HUDEP-2 (cell line): ENCODE results near the gene TRIM7.
"Not testable (repeated sequence)": the region's sequence is repeated elsewhere in the genome, so short reads cannot be mapped to it uniquely, and the experiment has no call there.

Experiments used
- DNase-seq, 76 experiments: peaks; one replicate each; lab custom pipeline; 2025; ENCODE audit not compliant: unreplicated experiment in 76 of 76; lab: John Stamatoyannopoulos, UW

TRIM7 gene

DNA sequence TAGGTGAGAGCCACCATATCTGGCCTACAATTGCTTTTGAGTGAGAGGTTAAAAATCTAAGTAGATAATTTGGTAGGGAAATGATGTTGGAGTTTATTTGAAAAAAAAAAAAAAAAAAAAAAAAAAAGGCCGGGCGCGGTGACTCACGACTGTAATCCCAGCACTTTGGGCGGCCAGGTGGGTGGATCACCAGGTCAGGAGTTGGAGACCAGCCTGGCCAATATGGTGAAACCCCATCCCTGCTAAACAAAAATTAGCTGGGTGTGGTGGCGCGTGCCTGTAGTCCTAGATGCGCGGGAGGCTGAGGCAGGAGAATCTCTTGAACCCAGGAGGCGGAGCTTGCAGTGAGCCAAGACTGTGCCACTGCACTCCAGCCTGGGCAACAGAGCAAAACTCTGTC is 9.3 kb upstream of the TRIM7 start:
- not testable (repeated sequence) for DNase-seq

DNA sequence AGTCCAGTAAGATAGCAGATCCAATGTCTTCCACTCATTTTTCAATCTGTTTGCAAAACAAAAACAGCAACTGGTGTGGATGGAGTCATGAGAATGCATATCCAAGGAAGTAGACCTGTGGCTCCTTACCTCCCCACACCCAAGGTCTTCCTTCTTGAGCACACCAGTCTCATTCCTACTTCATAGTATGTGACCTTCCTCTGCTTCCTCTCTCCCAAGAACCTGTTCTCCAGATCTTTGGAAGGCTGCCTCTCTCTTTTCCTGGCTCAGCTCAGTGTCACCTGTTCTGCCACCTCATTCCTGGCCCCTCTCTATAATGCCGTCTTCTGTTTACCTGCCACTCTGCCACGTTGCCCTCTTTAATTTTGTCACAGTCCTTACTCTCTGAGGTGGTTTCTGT is 7.9 kb upstream of the TRIM7 start:
- DNase-seq: no peak

DNA sequence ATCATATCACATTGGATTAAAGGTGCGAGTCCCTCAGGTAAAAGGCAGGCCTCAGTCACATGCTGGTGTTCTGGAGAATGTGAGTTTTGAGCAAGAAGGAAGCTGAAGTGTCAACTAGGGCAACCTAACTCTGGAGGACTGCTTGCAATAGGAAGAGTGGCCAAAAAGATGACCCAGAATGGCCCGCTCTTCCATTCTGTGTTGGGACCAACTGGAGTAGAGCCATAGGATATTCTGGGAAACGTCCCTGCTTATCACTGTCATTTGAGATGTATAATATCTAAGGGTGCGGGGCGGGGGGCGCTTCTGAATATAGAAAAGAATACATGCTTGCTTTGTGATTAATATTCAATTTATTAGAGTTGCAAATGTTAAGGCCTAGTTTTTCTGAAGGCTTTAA is 7.1 kb upstream of the TRIM7 start:
- no peak for DNase-seq

DNA sequence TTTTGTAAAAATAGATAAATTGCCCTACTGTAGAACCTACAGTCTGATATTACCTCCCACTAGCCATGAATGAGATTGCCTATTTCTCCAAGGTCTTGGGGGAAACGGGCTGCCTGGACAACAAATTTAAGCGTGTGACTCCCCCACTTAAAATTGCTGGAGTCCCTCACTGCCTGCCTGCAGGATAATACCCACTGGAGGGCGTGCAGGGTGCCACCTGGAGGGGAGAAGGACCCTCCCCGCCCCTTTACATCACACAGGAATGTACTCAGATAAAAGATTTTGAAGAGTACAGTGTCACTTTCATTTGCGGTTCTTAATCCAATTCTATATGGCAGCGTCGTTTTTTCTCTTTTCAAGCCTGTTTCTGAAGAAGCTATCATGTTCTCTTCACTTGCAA is 6.2 kb upstream of the TRIM7 start:
- DNase-seq: no peak

DNA sequence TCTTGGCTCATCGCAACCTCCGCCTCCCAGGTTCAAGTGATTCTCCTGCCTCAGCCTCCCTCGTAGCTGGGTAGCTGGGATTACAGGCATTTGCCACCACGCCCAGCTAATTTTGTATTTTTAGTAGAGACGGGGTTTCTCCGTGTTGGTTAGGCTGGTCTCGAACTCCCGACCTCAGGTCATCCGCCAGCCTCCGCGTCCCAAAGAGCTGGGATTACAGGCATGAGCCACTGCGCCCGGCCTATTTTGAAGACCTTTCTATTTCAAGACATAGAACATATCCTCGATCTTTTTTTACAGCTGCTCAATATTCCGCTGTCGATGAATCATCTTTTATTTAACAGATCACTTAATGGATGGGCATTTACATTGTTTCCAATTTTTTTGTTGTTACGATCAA is 5.7 kb upstream of the TRIM7 start:
- not testable (repeated sequence) for DNase-seq

DNA sequence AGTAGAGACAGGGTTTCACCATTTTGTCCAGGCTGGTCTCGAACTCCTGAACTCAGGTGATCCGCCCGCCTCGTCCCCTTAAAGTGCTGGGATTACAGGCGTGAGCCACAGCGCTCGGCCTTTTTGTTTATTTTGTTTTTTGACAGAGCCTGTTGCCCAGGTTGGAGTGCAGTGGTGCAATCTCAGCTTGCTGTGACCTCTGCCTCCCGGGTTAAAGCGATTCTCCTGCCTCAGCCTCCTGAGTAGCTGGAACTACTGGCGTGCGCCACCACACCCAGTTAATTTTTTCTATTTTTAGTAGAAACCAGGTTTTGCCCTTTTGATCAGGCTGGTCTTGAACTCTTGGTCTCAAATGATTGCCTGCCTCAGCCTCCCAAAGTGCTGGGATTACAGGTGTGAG is 5.2 kb upstream of the TRIM7 start:
- DNase-seq: not testable (repeated sequence)

DNA sequence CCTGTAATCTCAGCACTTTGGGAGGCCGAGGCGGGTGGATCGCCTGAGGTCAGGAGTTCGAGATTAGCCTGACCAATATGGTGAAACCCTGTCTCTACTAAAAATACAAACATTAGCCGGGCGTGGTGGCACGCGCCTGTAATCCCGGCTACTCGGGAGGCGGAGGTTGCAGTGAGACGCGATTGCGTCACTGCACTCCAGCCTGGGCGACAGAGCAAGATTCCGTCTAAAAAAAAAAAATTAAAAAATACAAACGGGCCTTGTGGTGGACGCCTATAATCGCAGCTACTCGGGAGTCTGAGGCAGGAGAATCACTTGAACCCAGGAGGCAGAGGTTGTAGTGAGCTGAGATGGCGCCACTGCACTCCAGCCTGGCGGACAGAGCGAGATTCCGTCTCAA is 4.0 kb upstream of the TRIM7 start:
- not testable (repeated sequence) for DNase-seq

DNA sequence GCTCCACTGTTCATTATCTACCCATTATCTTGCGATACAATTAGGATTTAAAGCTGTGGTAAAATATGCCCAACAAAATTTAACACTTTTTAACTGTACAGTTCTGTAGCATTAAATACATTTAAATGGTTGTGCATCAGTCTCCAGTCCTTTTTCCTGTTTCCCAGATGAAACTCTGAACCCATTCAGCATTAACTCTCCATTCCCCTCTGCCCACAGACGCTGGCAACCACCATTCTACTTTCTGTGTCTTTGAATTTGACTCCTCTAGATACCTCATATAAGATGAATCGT is 2.9 kb upstream of the TRIM7 start:
- no peak for DNase-seq

DNA sequence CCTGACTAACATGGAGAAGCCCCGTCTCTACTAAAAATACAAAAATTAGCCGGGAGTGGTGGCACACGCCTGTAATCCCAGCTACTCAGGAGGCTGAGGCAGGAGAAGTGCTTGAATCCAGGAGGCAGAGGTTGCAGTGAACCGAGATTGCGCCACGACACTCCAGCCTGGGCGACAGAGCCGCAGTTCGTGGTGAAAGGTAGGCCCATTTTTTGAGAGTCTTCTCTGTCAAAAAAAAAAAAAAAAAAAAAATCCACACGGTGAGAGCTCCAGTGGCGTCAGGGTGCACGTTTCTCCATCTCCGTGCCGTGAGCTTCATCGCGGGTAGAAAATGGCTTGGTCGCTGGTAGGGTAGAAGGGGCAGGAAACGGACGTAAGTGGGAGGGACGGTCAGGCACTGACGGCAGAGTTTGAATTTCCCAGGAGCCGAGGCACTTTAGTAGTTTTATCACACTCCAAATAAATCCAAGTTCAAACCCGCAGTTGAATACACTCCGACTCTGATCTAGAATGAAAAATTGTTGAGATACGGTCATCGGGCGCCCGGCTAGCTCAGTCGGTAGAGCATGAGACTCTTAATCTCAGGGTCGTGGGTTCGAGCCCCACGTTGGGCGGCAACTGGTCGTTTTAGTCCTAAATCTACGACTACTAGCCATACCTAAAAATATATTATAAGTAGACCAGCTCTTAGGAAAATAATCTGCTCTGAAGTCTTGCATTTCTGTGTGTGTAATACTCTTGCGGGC is 2.4 kb upstream of the TRIM7 start:
- DNase-seq: no peak

DNA sequence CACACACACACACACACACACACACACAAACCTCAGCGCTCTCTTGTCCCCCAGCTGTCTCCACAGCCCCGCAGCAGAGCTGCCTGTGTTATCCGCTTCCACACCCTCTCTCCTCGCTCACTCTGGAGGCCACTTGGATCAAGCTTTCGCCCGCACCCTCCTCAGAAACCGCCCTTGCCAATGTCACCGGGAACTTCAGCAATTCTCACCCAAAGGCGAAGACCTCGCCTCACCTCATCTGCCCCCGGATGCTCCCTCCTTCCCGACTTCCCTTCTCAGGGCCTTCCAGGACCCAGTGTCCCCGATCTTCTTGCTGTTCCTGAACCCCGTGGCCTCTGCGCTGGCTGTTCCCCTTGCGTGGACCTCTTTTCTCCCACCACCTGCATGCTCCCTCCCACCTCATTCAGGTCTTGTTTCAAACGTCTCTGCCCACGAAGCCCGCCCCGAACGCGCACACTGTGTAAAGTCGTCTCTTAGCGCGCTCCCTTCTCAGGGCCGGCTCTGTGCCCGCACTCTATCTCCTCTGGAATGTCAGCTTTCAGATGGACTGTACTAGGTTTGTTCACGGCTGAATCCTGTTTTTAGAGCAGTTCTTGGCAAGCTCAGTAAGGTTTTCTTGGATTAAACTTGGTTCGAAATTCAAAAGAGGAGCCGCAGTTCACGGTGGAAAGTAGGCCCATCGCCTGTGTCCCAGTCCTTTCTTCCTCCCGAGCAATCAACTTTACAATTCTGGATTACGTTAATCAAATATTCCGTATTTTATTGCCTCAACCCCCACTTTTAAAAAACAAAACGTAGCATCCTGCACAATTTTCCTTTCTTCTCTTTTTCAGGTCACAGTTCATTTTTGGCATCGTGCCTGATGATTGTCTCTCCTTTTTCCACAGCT is 1.0 kb upstream of the TRIM7 start:
- DNase-seq: no peak

DNA sequence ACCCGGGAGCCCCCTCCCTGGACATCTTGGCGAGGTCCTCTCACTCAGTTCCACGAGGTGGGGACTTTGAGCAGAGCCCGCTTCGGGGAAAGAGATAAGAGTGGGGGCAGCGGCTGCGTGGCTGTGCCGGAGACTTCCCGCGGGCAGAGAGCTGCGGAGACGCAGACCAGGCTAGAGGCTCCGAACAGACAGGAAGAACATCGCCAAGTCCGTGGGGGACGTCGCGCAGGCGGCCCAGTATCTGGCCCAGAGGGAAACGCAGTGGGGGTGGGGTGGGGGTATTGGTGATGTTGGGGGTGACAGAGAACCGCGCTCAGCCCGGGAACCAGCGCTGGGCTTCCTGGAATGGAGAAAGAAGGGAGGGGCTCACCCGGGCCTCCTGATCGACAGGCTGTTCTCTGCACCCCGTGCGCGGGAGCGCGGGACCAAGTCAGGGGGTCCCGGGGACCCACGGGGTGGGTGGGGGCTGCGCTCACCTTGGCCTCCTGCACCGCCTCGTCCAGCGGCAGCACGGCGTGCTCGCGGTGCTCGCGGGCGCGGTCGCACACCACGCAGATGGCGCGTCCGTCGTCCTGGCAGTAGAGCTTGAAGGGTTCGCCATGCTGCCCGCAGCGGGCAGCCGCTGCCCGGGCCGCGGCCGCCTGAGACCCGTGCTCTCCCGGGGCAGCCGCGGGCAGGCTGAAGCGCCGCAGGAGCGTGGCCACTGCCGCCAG is 727 bp downstream of the TRIM7 start:
- DNase-seq: no peak

DNA sequence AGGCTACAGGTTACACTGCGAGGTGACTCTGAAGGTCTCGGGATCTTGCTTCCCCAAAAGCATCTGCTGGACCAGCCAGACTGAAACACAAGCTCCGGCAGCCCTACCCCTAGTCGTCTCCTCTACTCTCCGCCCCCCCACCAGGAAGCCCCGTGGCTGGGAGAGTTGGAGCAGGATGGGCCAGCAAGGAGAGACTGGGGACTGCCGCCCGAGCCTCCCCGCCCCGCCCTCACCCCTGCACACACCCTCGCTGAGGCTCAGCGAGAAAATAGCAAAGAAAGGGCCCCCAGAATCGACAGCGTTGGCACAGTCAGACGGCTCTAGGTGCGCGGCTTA is 1.3 kb downstream of the TRIM7 start:
- no peak for DNase-seq

DNA sequence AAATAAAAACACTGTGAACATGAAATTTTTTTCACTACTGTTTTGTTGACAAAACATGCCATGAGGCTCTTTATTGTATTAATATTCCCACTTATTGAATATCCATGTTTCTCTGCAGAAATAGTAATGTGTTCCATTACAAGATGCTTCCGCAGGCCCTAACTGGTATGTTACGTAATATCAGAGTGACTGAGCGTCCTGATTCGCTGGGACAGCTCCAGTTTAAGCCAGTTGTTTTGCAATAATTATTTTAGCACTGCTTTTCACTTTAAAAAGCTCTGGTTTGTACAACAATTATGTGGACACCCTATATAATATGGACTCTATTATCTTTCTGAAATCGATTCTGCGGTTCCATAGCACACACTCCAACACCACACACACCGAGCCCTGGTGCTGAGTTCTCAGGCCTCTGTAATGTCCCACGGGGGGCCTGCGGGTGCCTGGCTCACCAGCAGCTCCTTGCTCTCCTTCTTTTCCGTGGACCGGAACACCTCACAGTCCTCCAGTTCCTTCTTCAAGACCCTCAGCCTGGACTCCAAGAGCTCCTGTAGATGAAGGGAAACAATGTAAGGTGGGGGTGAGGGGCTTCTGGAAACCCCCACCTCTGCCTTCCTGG is 1.8 kb downstream of the TRIM7 start:
- no peak for DNase-seq

DNA sequence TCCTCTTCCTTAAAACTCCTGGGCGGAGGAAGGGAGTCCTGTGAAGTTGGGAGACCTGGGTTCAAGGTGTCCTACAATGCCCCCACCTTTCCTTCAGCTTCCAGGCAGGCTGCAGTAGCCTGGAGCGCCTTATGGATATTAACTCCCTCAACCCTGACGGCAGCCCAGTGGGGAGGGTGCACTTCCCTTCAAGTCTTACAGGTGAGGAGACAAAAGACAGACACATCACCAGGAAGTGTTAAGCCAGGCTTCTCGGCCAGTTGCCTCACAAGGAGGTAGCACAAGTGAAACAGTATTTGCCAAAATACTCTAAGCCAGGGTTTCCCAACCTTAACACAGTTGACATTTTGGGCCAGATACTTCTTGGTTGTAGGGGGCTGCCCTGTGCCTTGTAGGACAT is 4.2 kb downstream of the TRIM7 start:
- DNase-seq: no peak

DNA sequence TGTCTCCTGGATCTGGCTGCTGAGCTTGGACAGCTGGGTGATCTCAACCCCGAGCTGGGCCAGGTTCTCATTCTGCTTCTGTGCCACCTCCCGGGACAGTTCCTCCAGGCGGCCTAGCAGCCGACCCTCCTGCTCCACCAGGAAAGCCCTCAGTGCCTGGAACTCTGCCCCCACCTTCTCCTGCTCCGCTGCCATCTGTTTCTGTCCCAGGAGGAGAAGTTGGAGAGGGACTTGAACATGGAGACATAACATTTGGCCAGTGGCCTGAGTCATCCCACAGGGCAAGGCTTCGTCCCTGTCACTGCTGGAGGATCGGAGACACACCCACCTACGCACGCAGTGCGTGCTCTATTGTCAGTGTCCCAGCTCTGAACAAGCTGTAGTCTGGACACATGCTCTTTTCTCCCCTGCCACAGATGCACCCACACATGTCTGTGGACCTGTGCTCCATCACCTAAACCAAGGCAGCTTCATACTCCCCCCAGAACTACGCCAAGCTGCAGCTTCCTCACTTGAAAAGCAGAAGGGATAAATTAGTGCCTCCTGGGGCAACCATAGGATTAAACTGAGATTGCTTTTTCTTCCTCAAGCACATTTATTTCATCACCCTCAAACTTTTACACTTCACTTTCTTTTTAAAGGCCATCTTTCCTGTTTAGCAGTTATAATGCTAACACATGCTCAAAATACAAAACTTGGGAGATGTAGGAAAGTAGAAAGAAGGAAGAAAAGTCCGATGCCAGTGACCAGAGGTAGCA is 4.9 kb downstream of the TRIM7 start:
- no peak for DNase-seq

DNA sequence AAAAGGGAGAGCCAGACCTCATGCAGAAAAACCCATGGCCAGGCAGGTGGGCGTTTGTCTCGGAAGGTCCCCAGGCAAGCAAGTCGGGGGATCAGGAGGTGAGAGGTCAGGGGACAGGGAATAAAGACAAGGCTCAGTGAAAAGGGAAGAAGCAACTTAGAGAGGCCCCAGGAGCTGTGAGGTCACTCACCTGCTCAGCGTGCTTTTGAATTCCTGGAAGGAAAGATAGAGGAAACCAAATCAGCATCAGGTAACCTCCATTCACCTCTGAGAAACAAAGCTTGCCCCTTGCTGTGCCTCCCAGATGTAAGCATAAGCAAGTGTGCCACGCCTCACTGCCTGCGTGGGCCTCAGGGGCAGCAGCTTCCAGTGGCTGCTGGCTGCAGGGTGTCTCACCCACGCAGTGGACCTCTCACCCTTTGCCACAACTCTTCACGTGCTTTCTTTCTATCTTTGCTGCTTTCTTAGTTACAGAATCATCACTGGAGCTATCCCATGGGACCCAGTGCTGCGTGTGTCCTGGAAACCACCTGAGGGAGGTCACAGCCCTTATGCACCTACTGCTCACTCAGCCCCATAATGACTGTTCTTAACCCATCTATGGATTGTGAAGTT is 6.0 kb downstream of the TRIM7 start:
- DNase-seq: no peak

DNA sequence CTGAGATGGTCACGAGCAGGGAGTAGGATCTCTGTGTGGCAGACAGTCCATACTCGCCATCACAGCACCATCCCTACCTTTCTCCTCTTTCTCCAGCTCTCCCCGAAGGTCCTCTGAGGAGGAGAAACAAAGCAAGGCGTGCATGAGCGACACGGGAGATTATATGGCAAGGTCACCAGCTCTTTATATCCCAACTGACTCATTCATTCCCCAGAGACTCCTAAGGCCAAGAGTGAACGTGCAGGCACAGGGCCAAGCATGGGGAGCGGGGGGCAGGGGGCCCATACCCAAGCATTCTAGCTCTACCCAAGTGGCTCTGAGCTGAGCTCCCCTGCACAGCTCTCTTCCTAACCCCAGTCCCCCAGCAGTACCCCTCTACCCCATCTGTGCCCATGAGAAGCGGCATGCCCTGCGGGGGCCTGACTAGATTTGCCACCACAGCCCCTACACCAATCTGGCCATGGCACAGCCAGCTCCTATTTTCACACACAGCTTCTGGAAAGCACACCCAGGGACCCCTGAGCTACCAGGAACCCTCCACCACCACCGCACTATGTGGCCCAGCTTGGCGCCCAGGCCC is 6.8 kb downstream of the TRIM7 start:
- no peak for DNase-seq

DNA sequence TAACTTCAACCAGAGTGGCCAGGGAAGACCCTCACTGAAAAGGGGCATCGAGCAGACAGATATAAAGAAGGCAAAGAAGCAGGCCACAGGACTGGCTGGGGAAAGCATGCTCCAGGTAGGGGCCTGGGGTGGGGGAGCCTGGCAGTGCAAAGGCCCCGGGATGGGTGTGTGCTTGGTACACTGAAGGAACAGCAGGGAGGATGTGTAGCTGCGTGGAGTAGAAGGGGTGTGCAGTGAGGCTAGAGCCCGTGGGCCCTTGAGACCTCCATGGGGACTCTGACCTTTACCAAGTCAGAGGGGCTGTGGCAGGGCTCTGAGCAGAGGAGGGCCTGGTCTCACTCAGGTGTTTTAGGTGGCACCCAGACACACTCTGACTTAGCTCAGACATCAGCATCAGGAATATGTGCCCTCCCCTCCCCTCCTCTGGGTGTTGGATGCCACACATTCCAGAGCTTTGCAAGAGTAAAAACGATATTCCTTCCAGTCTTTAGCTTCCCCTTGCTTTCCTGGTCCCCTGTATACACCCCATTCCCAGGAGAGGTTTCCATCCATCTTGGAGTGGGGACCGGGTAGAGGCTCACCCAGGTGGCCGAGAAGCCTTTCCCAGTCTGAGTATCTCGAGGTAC is 7.6 kb downstream of the TRIM7 start:
- DNase-seq: no peak

DNA sequence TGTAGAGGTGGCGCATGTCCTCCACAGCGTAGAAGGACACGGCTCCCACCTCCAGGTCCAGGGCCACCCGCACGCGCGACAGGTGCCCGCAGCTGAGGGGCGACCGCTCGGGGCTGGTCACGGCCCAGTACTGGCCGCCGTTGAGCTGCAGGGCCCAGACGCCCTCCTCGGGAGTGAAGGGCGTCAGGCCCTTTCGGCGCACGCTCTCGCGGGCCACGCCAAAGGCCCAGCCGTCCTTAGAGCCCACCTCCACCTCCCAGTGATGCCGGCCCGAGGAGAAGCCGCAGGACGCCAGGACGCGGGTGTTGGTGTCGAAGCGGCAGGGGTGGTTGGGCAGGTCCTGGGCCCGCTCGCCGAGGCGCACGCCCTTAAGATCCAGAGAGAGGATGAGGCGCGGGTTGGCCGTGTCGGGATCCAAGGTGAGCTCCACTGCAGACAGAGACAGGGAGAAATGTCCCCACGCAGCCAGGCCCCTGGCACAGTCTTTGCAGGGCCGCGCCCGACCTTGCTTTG is 9.7 kb downstream of the TRIM7 start:
- no peak for DNase-seq
